ENCODE data around the gene TBCD.

The TBCD gene

DNA sequence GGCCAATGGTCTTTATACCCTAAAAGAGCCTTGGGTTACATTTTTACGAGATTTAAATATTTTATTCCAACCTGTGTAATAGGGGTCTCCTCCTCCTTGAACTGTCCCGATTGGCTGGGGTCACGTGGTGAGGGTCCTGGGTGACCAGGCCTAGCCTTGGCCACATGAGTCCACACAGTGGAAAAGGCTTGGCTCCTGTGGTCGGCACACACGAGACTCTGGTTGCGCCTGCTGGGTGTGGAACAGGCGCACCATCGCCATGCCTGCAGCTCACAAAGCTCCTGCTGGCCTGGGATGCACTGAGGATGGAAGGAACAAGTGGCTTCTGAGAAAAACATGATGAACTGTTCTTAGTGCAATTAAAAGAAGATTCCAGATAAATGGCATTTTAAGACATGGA lies 191.9 kb downstream of the TBCD start:
- no peaks in the 10 kb centered on the region for H3K4me1 ChIP-seq (ENCODE audit: control insufficient read depth, insufficient read depth, low read length)
- H3K9me3 ChIP-seq (ENCODE audit: control insufficient read depth, insufficient read depth, low read depth, low read length) = peaks cover 4% of the 10 kb centered on the region
- H3K27ac ChIP-seq (ENCODE audit: extremely low read depth, low read depth, low read length) = no peak overlapping the region
- POLR2A ChIA-PET = no interaction called here
- CTCF ChIA-PET = no interaction called here
- no peak for TF ChIP-seq ZNF184 (tag by site-specific recombination; IDR thresholded peaks at IDR 0.05)
- no peak for TF ChIP-seq ZNF473 (tag by site-specific recombination; IDR thresholded peaks at IDR 0.05)
- TF ChIP-seq ZNF239 (tag by site-specific recombination; IDR thresholded peaks at IDR 0.05) = no peak
- TF ChIP-seq ZSCAN18 (tag by site-specific recombination; IDR thresholded peaks at IDR 0.05) = no peak
- TF ChIP-seq ZNF169 (tag by site-specific recombination; IDR thresholded peaks at IDR 0.05) = no peak
- no peak for TF ChIP-seq MZF1 (tag by site-specific recombination; IDR thresholded peaks at IDR 0.05; ENCODE audit: borderline replicate concordance)
- no peak for TF ChIP-seq SCRT2 (tag by site-specific recombination; IDR thresholded peaks at IDR 0.05)
- no peak for TF ChIP-seq ZNF16 (tag by site-specific recombination; IDR thresholded peaks at IDR 0.05; ENCODE audit: low read depth)
- H3K36me3 ChIP-seq (ENCODE audit: control insufficient read depth in 2 of 2, insufficient read depth in 1 of 2, low read length in 2 of 2) = peaks cover 0 to 57% of the 10 kb centered on the region in 2 experiments; a peak in 1 of 3 replicates
- H3K4me3 ChIP-seq (ENCODE audit: low read depth, low read length) = no peak overlapping the region

DNA sequence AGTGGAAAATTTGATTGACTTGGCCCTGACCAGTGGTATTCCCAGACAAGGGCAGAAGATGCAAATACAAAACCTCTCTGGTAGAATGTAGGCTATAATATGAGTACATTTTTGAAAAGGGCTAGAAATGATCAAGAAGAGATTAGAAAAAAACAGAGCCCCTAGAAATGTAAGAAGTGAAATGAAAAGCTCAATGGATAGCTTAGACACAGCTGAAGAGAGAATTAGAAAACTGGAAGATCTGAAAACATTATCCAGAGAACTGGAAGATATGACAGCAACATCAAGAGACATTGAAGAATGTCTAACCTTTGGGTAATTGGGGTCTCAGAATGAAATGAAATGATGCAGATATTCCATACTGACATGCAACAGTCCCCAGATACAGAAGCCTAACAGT lies 193.1 kb downstream of the TBCD start:
- H3K27ac ChIP-seq (ENCODE audit: extremely low read depth, low read depth, low read length) = no peak overlapping the region
- H3K4me3 ChIP-seq (ENCODE audit: low read depth, low read length) = no peak overlapping the region
- H3K36me3 ChIP-seq (ENCODE audit: control insufficient read depth in 2 of 2, insufficient read depth in 1 of 2, low read length in 2 of 2) = peaks cover 0 to 48% of the 10 kb centered on the region in 2 experiments; a peak in 1 of 3 replicates
- ChIA-PET POLR2A (no interaction called here), CTCF (interaction anchor here (0.9 to 1.6 kb wide), 2 partner anchors 11 to 34 kb away, joined by 3 to 4 read pairs; no protein-coding TSS in a partner anchor)
- TF ChIP-seq, protein P1, sequence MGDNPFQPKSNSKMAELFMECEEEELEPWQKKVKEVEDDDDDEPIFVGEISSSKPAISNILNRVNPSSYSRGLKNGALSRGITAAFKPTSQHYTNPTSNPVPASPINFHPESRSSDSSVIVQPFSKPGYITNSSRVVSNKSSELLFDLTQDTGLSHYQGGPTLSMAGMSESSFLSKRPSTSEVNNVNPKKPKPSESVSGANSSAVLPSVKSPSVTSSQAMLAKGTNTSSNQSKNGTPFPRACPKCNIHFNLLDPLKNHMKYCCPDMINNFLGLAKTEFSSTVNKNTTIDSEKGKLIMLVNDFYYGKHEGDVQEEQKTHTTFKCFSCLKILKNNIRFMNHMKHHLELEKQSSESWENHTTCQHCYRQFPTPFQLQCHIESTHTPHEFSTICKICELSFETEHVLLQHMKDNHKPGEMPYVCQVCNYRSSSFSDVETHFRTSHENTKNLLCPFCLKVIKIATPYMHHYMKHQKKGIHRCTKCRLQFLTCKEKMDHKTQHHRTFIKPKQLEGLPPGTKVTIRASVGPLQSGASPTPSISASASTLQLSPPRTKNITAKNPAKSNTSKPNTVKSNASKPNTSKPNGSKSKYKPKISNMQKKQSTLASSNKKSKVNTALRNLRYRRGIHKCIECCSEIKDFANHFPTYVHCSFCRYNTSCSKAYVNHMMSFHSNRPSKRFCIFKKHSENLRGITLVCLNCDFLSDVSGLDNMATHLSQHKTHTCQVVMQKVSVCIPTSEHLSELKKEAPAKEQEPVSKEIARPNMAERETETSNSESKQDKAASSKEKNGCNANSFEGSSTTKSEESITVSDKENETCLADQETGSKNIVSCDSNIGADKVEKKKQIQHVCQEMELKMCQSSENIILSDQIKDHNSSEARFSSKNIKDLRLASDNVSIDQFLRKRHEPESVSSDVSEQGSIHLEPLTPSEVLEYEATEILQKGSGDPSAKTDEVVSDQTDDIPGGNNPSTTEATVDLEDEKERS (tag by site-specific recombination; IDR thresholded peaks at IDR 0.05) = 0 out of 2 replicates have a peak, but pooled peaks have one; percentile 48
- TF ChIP-seq, protein P2, sequence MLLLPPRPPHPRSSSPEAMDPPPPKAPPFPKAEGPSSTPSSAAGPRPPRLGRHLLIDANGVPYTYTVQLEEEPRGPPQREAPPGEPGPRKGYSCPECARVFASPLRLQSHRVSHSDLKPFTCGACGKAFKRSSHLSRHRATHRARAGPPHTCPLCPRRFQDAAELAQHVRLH (tag by site-specific recombination; IDR thresholded peaks at IDR 0.05) = 0 out of 2 replicates have a peak, but pooled peaks have one; percentile 27
- TF ChIP-seq ZBTB49 (tag by site-specific recombination; IDR thresholded peaks at IDR 0.05; ENCODE audit: low read depth) (no peak), ZNF558 (tag by site-specific recombination; IDR thresholded peaks at IDR 0.05) (peak; percentile 42; the same call in 1 of the 2 replicates), TRIM28 (IDR thresholded peaks at IDR 0.05; ENCODE audit: borderline replicate concordance, low read length) (peak; percentile 67; the same call in 1 of the 2 replicates), TSHZ1 (tag by site-specific recombination; IDR thresholded peaks at IDR 0.05; ENCODE audit: borderline replicate concordance) (no peak), ZNF391 (tag by site-specific recombination; IDR thresholded peaks at IDR 0.05; ENCODE audit: borderline replicate concordance, low read depth) (no peak), ZNF626 (tag by site-specific recombination; IDR thresholded peaks at IDR 0.05) (0 out of 2 replicates have a peak, but pooled peaks have one; percentile 53), SETDB1 (IDR thresholded peaks at IDR 0.05; ENCODE audit: insufficient read length, low read length) (peak; percentile 90)
- TF ChIP-seq, protein P3, sequence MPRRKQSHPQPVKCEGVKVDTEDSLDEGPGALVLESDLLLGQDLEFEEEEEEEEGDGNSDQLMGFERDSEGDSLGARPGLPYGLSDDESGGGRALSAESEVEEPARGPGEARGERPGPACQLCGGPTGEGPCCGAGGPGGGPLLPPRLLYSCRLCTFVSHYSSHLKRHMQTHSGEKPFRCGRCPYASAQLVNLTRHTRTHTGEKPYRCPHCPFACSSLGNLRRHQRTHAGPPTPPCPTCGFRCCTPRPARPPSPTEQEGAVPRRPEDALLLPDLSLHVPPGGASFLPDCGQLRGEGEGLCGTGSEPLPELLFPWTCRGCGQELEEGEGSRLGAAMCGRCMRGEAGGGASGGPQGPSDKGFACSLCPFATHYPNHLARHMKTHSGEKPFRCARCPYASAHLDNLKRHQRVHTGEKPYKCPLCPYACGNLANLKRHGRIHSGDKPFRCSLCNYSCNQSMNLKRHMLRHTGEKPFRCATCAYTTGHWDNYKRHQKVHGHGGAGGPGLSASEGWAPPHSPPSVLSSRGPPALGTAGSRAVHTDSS (tag by site-specific recombination; IDR thresholded peaks at IDR 0.05) = no peak
- H3K9me3 ChIP-seq (ENCODE audit: control insufficient read depth, insufficient read depth, low read depth, low read length) = peaks cover 4% of the 10 kb centered on the region
- H3K4me1 ChIP-seq (ENCODE audit: control insufficient read depth, insufficient read depth, low read length) = no peaks in the 10 kb centered on the region

All from HEK293 (cell line).